ENCODE data around the gene CEP170.
"Not testable (repeated sequence)": the region's sequence is repeated elsewhere in the genome, so short reads cannot be mapped to it uniquely, and the experiment has no call there.

CEP170 gene

GRCh38 chr1:243233908-243234307, 21.2 kb downstream of the CEP170 start:
- no peak for DNase-seq

GRCh38 chr1:243230914-243231313, 24.2 kb downstream of the CEP170 start:
- DNase-seq = peak; percentile 69

- DNase-seq = no peak
Measured at GRCh38 chr1:243229526-243229925, 25.6 kb downstream of the CEP170 start.

- DNase-seq = no peak
Measured at GRCh38 chr1:243227622-243228021, 27.5 kb downstream of the CEP170 start.

- no peak for DNase-seq
Measured at GRCh38 chr1:243218059-243218458, 37.0 kb downstream of the CEP170 start.

GRCh38 chr1:243217349-243217748, 37.7 kb downstream of the CEP170 start:
- DNase-seq = no peak

- no peak for DNase-seq
Measured at GRCh38 chr1:243216741-243217140, 38.3 kb downstream of the CEP170 start.

GRCh38 chr1:243215276-243215875, 39.7 kb downstream of the CEP170 start:
- not testable (repeated sequence) for DNase-seq

- no peak for DNase-seq
Measured at GRCh38 chr1:243213045-243213787, 41.9 kb downstream of the CEP170 start.

GRCh38 chr1:243211984-243212383, 43.1 kb downstream of the CEP170 start:
- not testable (repeated sequence) for DNase-seq

- DNase-seq = not testable (repeated sequence)
Measured at GRCh38 chr1:243205026-243205501, 50.0 kb downstream of the CEP170 start.

- not testable (repeated sequence) for DNase-seq
Measured at GRCh38 chr1:243204336-243204735, 50.7 kb downstream of the CEP170 start.

- DNase-seq = not testable (repeated sequence)
Measured at GRCh38 chr1:243203196-243203595, 51.9 kb downstream of the CEP170 start.

- not testable (repeated sequence) for DNase-seq
Measured at GRCh38 chr1:243201316-243201715, 53.8 kb downstream of the CEP170 start.

- not testable (repeated sequence) for DNase-seq
Measured at GRCh38 chr1:243197524-243197923, 57.6 kb downstream of the CEP170 start.

GRCh38 chr1:243193330-243193729, 61.8 kb downstream of the CEP170 start:
- not testable (repeated sequence) for DNase-seq

GRCh38 chr1:243186201-243186995, 68.7 kb downstream of the CEP170 start:
- DNase-seq = not testable (repeated sequence)

GRCh38 chr1:243184787-243185186, 70.3 kb downstream of the CEP170 start:
- DNase-seq = not testable (repeated sequence)

GRCh38 chr1:243183661-243184060, 71.4 kb downstream of the CEP170 start:
- peak; percentile 85 for DNase-seq

GRCh38 chr1:243183176-243183575, 71.9 kb downstream of the CEP170 start:
- not testable (repeated sequence) for DNase-seq

GRCh38 chr1:243179720-243180119, 75.4 kb downstream of the CEP170 start:
- no peak for DNase-seq

GRCh38 chr1:243177792-243178191, 77.3 kb downstream of the CEP170 start:
- not testable (repeated sequence) for DNase-seq

GRCh38 chr1:243173758-243174369, 81.2 kb downstream of the CEP170 start:
- DNase-seq = not testable (repeated sequence)

All from NCI-H69 (cell line).